Urinary bladder (tissue), 4 donors: ENCODE measurements around the gene C16orf86. TPM values are rescaled to one million over a fixed set of nuclear protein-coding genes. Genes with fewer than 3 reads are reported as not detected.
"Not testable (repeated sequence)": the region's sequence is repeated elsewhere in the genome, so short reads cannot be mapped to it uniquely, and the experiment has no call there.

Experiments used
- DNase-seq: peaks from one replicate; pipeline ENCODE4 v3.0.0-alpha.2; 2015; ENCODE audit errors: extremely low spot score
- H3K27ac ChIP-seq: one replicate; pipeline ENCODE4 v1.5.1; 2013; ENCODE audit warnings: low read depth, mild to moderate bottlenecking, moderate library complexity
- H3K36me3 ChIP-seq: one replicate; pipeline ENCODE4 v1.6.1; 2013; ENCODE audit warnings: mild to moderate bottlenecking, moderate library complexity; ENCODE audit not compliant: insufficient read depth
- H3K4me1 ChIP-seq: one replicate; pipeline ENCODE4 v1.6.1; 2013; ENCODE audit warnings: mild to moderate bottlenecking, moderate library complexity; ENCODE audit not compliant: insufficient read depth
- H3K4me3 ChIP-seq: one replicate; pipeline ENCODE4 v1.5.1; 2013; ENCODE audit warnings: low read depth, low read length
- WGBS: extraction: QIAGEN DNeasy Blood & Tissue Kit; methylation state at CpG from one replicate; pipeline ENCODE4 v1.1.7; 2013; 5-methylcytosine and 5-hydroxymethylcytosine counted together
- polyA plus RNA-seq: library from polyadenylated mRNA; stranded (reverse); fragments of 200-250 nt; gene quantifications from one replicate; pipeline ENCODE4 v1.2.3, GENCODE V29; 2013
- total RNA-seq: library from RNA; depleted of rRNA; stranded (reverse); fragments of >200 nt; gene quantifications from one replicate; pipeline ENCODE4 v1.2.3, GENCODE V29; 2014
- donor health status: healthy with polysubstance abuse.
- donor health status: healthy.

C16orf86 gene
- total and polyA plus RNA-seq, 2 donors, result 1.2 to 9.9 TPM

DNA sequence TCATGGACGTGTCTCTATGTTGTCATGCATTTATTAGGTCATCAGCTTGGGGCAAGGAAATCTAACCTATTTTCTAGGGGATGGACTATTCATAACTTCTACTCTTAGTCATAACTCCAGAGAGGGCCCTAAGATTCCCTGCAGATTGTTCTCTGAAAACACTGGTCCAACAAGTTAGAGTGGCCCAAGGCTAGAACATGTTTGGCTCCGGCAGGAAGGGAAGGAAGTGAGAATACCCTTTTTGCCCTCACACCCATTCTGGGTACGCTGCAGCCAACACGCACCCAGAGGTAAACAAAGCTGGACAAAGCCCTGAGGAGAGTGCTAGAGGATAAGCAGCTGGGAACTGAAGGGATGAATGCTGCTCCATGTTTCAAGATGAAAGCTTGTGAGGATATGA lies 9.9 kb downstream of the C16orf86 start:
- Histone ChIP-seq H3K4me1 (peaks cover 2% of the 10 kb centered on the region), H3K27ac (no peak overlapping the region), H3K36me3 (peaks cover 2% of the 10 kb centered on the region), H3K4me3 (no peak overlapping the region)
- WGBS, result 73% methylated on average over 4 of the region's 4 CpGs
- no peak for DNase-seq

- Histone ChIP-seq H3K27ac (no peak overlapping the region), H3K4me1 (peaks cover 2% of the 10 kb centered on the region), H3K4me3 (no peak overlapping the region), H3K36me3 (peaks cover 2% of the 10 kb centered on the region)
- DNase-seq, result no peak
- 74% methylated on average over 8 of the region's 8 CpGs for WGBS
Observed at GRCh38 chr16:67676939-67677338, 10.3 kb downstream of the C16orf86 start.

- WGBS, result 98% methylated on average over 1 of the region's 1 CpG
- Histone ChIP-seq H3K4me3 (no peak overlapping the region), H3K27ac (no peak overlapping the region), H3K36me3 (peaks cover 2% of the 10 kb centered on the region), H3K4me1 (peaks cover 2% of the 10 kb centered on the region)
- no peak for DNase-seq
Observed at GRCh38 chr16:67677712-67678111, 11.1 kb downstream of the C16orf86 start.

GRCh38 chr16:67678354-67679023 lies 11.9 kb downstream of the C16orf86 start:
- 70% methylated on average over 12 of the region's 12 CpGs for WGBS
- Histone ChIP-seq H3K4me3 (no peak overlapping the region), H3K36me3 (peaks cover 2% of the 10 kb centered on the region), H3K4me1 (peaks cover 2% of the 10 kb centered on the region), H3K27ac (no peak overlapping the region)
- DNase-seq, result no peak

DNA sequence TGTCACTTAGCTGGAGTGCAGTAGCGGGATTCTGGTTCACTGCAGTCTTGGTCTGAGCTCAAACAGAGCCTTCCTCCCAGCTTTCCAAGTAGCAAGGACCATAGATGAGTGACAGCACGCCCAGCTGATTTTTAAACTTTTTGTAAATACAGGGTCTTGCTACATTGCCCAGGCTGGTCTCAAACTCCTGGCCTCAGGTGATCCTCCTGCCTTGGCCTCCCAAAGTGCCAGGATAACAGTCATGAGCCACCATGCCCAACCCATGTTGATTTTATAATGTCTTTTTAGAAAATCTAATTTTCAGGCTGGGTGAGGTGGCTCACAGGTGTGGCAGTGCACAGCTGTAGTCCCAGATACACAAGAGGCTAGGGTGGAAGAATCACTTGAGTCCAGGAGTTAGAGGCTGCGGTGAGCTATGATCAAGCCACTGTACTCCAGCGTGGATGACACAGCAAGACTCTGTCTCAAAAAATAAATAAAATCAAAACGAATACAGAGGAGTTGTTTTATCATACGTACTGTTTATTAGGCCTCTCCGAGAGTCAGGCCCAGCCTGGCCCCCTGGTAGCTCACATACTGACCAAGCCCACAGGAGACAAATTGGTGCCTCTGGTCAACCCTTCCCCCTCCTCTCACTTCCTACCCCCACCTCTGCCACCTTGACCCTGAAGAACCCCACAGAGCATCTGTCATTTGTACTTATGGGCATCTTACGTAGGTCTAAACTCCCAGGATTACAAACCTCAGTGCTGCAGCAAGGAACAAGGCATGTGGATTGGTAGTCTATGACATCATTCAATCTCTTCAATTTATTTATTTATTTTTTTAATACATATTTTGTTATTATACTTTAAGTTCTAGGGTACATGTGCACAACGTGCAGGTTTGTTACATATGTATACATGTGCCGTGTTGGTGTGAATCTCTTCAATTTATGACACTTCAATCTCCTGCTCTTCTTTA lies 13.6 kb downstream of the C16orf86 start:
- 91% methylated on average over 10 of the region's 10 CpGs for WGBS
- DNase-seq, result no peak
- Histone ChIP-seq H3K27ac (no peak overlapping the region), H3K36me3 (peaks cover 2% of the 10 kb centered on the region), H3K4me3 (no peak overlapping the region), H3K4me1 (peaks cover 2% of the 10 kb centered on the region)

- DNase-seq, result no peak
- 98% methylated on average over 4 of the region's 4 CpGs for WGBS
- Histone ChIP-seq H3K4me1 (no peaks in the 10 kb centered on the region), H3K27ac (no peak overlapping the region), H3K36me3 (peaks cover 2% of the 10 kb centered on the region), H3K4me3 (no peak overlapping the region)
Observed at GRCh38 chr16:67683767-67684166, 17.2 kb downstream of the C16orf86 start.

DNA sequence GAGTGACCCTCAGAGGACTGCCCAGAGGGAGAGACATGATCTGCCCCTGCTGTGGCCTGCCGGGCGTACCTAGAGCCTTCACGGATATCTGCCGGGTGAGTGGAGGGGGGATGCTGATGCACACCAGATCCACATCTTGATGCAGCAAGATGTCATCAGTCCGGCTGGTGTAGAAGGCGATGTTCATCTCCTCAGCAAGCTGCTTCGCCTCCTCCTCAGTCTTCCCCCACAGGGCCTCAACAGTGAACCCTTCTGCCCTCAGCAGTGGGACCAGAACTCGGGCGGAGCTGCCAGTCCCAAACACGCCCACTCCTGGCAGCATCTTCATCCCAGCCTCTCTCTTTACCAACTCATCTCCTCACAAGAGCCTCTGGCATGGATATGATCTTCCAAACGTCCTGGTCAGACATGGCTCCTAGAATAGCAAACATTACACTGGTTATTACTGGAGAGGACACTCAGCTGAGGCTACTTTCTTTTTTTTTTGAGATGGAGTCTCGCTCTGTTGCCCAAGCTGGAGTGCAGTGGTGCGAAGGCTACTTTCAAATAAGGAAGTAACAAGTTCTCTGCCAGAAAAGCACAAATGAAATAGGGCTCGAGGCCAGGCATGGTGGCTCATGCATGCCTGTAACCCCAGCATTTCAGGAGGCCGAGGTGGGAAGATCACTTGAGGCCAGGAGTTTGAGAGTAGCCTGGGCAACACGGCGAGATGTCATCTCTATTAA lies 18.9 kb downstream of the C16orf86 start:
- 85% methylated on average over 17 of the region's 17 CpGs for WGBS
- DNase-seq, result no peak
- no peaks in the 10 kb centered on the region for H3K36me3 ChIP-seq
- H3K4me1 ChIP-seq, result no peaks in the 10 kb centered on the region
- no peak overlapping the region for H3K27ac ChIP-seq
- H3K4me3 ChIP-seq, result no peak overlapping the region

- H3K27ac ChIP-seq, DNase-seq, H3K36me3 ChIP-seq, H3K4me3 ChIP-seq, H3K4me1 ChIP-seq: not testable (repeated sequence)
- 91% methylated on average over 8 of the region's 8 CpGs for WGBS
Observed at GRCh38 chr16:67693517-67694285, 27.1 kb downstream of the C16orf86 start.

DNA sequence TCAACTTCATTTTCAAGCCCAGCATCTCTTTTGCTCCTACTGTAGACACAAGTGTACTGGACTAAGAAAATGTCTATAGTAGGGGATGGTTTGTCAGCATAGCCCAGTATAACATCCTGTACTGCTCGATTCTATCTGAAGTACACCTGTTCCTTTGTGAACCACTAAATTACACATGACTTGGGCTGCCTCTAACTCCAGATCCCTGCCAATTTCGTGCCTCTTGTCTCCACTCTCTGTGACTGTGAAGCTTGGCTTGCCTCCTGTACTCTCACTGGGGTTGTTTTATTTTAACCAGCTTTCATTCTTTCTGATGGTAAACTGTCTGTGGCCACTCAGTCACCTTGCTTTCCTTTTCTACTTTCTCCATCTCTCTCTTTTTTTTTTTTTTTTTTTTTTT lies 28.0 kb downstream of the C16orf86 start:
- DNase-seq, result no peak

GRCh38 chr16:67697422-67698185 lies 31.0 kb downstream of the C16orf86 start:
- Histone ChIP-seq H3K36me3 (no peaks in the 10 kb centered on the region), H3K27ac (no peak overlapping the region), H3K4me3 (no peak overlapping the region), H3K4me1 (no peaks in the 10 kb centered on the region)
- DNase-seq, result no peak
- 94% methylated on average over 4 of the region's 4 CpGs for WGBS

More for the DNA sequence above, 28.0 kb downstream of the C16orf86 start:
- 73% methylated on average over 2 of the region's 2 CpGs for WGBS
- H3K27ac ChIP-seq, result no peak overlapping the region
- H3K4me3 ChIP-seq, result no peak overlapping the region
- H3K36me3 ChIP-seq, result no peaks in the 10 kb centered on the region
- H3K4me1 ChIP-seq, result no peaks in the 10 kb centered on the region

DNA sequence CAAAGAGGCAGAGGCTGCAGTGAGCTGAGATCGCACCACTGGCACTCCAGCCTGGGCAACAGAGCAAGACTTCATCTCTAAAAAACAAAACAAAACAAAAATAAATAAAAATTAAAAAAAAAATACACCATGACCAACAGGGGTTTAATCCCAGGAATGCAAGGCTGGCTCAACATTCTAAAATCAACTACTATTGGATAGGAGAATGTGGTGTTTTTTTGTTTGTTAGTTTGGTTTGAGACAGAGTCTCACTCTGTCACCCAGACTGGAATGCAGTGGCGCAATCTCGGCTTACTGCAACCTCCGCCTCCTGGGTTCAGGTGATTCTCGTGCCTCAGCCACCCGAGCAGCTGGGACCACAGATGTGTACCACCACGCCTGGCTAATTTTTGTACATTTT lies 32.7 kb downstream of the C16orf86 start:
- no peak overlapping the region for H3K4me3 ChIP-seq
- DNase-seq, result no peak
- H3K36me3 ChIP-seq, result no peaks in the 10 kb centered on the region
- WGBS, result 97% methylated on average over 7 of the region's 7 CpGs
- no peaks in the 10 kb centered on the region for H3K4me1 ChIP-seq
- H3K27ac ChIP-seq, result no peak overlapping the region

- WGBS, result 92% methylated on average over 1 of the region's 1 CpG
- no peak overlapping the region for H3K27ac ChIP-seq
- H3K36me3 ChIP-seq, result no peaks in the 10 kb centered on the region
- no peaks in the 10 kb centered on the region for H3K4me1 ChIP-seq
- no peak overlapping the region for H3K4me3 ChIP-seq
- DNase-seq, result no peak
Observed at GRCh38 chr16:67701420-67701819, 34.8 kb downstream of the C16orf86 start.
